GM18951 (cell line): ENCODE measurements around the gene SIRT5.

ENCODE experiments used
- POLR2A ChIP-seq: IDR thresholded peaks from 4 replicates; pipeline ENCODE4 v1.6.1; 2011; ENCODE audit warnings: mild to moderate bottlenecking; ENCODE audit not compliant: insufficient read length, insufficient read depth; ENCODE audit errors: extremely low read depth
- in situ Hi-C: fragments of 300-500 bp; cut with MboI; formaldehyde crosslinking; loops from one replicate; pipeline ENCODE4 v1.12.0; 2022; ENCODE audit warnings: low sequenced_read_pairs, mixed read lengths, inconsistent platforms; ENCODE audit not compliant: unreplicated experiment

Gene SIRT5

DNA sequence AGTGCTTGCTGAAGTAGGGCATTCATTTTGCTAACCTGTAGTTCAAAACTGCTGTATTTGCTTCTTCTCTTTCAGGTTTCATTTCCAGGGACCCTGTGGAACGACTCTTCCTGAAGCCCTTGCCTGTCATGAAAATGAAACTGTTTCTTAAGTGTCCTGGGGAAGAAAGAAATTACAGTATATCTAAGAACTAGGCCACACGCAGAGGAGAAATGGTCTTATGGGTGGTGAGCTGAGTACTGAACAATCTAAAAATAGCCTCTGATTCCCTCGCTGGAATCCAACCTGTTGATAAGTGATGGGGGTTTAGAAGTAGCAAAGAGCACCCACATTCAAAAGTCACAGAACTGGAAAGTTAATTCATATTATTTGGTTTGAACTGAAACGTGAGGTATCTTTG is 37.3 kb downstream of the SIRT5 start:
- in situ Hi-C loops, result no loop called here
- no peak for TF ChIP-seq POLR2A

DNA sequence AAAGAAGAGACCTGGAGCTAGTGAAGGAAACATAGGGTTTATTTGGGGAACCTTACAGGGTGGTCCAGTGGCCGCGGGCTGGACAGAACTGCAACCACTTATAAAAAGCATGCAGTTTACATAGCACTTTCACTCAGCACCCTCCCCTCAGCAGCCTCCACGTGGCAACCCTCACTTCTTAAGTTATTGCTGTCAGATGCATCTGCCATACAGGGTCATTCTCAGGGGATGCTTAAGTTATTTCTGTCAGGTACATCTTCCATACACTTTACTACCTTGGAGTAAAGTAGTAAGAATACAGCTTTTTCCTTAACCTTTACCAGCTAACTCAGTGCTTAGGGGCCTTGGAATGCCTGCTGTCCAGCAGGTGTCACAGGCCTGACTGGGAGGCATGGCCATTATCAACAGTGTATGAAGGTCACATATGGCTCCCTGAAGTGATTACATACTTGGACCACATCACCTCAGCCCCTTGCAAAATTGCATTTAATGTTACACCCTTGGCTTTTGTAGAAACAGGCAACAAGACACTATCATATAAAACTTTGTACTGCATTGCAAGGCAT is 38.7 kb downstream of the SIRT5 start:
- in situ Hi-C loops, result no loop called here
- TF ChIP-seq POLR2A, result no peak

DNA sequence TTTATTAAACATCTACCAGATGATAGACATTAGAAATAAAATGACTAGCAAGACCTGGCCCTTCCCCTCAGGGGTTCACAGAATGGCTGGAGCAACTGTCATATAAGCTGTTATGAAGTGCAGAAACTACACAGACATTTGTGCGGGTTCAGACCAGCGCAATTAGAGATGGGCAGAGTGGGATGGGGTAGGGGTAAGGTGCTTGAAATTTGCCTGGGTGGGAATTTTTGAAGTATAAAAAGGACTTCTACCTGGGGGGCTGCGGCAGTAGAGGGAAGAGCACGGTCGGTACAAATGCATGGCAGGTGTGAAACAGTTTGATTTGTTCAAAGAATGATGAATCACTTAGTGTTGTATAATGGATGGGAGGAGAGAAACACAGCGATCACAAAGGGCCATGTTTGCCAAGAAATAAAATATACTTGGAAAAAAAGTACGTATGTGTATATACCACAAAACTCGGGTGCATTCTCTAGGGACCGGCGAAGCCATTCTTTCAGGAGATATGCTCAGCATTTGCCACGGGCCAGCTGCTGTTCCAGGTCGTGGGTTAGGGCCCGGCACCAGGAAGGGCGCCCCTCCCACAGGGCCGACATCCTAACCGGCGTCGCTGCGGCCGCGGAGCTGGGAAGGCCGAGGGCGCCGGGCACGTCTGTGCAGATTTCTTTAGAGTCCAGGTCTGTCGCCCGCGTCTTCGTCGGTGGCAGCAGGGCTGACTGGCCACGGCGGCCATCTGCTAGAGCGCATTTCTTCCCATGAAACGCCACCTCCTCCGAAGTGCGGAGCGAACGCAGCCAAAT is 39.9 kb downstream of the SIRT5 start:
- in situ Hi-C loops, result no loop called here
- no peak for TF ChIP-seq POLR2A

DNA sequence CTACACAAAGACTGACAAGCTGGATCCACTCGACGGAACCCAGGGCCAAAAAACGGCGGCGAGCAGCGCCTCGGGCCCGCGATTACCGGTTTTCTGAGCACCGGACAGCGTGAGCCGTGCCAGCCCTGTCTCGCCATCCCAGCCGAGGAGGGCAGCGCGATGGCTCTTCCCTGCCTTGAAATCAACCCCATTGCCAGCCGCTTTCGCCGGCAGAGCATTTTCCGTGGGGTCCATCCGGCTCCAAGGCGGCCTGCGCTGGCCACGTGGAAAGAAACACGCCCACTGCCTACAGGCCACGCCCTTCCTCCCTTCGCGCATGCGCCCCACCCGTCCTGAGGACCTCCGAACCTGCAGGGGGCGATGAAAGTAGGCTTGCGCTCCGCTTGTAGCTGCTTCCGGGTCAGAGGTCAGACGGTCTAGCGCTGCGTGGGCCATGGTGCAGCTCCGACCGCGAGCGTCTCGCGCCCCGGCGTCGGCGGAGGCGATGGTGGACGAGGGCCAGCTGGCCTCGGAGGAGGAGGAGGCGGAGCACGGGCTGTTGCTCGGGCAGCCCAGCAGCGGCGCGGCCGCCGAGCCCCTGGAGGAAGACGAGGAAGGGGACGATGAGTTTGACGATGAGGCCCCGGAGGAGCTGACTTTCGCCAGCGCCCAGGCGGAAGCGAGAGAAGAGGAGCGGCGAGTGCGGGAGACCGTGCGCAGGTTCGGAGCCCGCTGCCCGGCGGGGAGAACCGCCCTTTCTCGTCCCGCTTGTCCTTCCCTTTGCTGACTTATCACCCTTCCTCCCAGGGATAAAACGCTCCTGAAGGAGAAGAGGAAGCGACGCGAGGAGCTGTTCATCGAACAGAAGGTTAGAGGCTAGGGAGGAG is 40.8 kb downstream of the SIRT5 start, which contains the start of gene NOL7:
Gene NOL7 (plus strand): TSS at position 410 of the 866 bp plus-strand sequence. CDS start 24 bp downstream, at position 434.
- in situ Hi-C loops, result no loop called here

DNA sequence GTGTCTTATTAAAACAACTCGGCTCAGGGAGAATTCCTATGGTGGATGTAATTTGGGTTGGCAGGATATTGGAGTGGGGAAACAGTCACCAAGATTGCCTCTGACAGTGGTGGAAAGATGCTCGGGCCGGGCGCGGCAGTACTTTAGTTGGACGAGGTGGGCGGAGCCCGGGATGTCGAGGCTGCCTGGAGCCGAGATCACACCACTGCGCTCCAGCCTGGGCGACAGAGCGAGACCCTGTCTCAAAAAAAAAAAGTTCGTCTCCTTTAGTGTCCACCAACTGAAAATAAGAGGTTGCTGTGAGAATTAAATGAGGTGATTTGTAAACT is 41.4 kb downstream of the SIRT5 start:
- no peak for TF ChIP-seq POLR2A
- in situ Hi-C loops, result no loop called here

More for the DNA sequence above, 40.8 kb downstream of the SIRT5 start, which contains the start of gene NOL7:
- peak; percentile 96 for TF ChIP-seq POLR2A

DNA sequence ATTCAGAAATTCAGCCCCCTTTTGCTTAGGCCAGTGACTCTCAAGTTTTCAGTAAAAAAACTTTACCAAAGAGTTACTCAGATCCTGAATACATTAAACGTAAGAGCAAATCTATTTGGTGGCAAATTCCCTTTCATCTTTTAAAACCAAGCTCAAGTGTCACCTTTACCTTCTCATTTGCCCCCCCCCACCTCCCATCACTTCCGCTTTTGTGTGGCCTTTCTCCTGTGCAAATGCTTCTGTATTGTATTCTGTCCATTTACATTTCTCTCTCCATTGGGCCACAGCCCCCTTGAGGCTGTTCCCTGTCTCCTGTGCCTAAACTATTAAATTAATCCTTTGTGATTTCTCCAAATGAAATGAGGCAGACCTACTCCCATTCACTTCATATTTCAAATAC is 42.7 kb downstream of the SIRT5 start:
- TF ChIP-seq POLR2A, result no peak
- in situ Hi-C loops, result no loop called here

DNA sequence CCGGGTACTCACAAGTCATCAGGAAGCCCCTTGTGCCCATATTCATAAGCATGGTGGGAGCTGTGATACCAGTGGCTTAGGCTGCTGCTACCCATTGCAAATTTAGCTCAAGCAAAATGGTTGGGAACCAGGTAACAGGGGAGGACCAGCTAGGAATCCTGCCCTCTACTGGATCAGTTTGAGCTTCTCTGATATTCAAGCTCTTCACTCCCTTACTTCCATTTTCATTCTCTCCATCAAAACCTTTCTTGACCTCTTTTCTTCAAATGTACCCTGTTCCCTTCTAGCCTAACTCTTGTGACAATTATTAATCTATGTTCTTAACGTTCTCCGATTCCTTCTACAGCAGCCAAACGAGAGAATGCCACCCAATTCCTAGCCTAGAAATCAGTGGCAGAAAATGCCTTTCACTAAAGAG is 50.5 kb downstream of the SIRT5 start:
- TF ChIP-seq POLR2A, result no peak
- in situ Hi-C loops, result no loop called here

DNA sequence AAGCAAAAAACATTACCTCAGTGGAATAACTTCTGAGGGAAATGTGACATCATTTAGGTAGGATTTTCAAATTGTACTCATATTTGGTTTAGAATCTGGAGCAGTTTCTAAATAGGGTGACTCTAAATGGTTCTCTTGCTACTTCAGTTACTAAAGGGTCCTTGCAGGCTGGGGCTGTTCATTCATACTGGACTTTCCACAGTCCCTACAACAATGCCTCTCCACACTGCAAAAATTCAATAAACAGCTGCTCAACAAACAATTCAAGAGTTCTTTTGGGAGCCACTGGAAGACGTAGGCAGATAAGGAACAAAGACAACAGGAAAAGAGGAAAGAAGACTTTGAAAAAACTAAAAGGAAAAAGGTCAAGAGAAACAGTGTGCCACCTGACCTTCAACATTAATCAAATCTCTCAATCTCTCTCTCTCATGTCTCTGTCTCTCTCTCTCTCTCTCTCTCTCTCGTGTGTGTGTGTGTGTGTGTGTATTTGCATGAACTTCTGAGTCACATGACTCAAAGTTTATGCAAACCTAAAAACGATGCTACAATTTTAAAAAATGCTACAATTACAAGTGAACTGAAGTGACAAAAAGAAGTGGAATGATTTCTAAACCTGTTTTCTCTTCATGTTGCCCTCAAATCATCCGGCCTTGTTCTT is 55.2 kb downstream of the SIRT5 start:
- TF ChIP-seq POLR2A, result no peak
- in situ Hi-C loops, result no loop called here

DNA sequence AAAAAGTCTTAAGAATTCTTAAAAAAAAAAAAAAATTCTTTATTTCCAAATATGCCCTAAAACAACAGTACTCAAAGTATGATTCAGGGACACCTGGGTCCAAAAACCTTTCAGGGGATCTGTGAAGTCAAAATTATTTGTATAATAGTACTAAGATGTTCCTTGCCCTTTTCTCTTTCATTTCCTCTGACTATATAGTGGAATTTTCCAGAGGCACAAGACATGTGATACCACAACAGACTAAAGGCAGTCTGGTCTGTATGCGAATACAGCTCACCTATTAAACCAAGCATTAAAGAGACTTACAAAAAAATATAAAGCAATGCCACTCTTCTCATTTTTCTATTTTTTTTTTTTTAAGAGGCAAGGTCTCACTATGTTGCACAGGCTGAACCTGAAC is 56.1 kb downstream of the SIRT5 start:
- TF ChIP-seq POLR2A, result no peak
- in situ Hi-C loops, result no loop called here

DNA sequence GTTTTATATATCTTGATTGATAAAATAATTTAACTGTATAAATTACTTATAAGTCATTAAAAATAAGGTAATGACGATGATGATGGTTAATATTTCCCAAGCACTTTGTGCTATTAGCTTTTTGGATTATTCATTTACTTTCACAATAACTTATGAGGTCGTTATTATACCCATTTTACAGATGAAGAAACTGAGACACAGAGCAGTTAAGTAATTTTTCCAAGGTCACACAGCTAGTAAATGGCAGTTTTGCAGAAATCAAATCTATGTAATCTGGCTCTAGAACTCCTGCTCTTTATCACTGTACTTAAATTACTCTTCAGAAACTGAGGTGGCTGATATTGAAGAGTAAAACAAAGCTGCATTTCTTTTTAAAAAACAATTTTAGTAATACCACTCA is 58.9 kb downstream of the SIRT5 start:
- in situ Hi-C loops, result no loop called here
- TF ChIP-seq POLR2A, result no peak

DNA sequence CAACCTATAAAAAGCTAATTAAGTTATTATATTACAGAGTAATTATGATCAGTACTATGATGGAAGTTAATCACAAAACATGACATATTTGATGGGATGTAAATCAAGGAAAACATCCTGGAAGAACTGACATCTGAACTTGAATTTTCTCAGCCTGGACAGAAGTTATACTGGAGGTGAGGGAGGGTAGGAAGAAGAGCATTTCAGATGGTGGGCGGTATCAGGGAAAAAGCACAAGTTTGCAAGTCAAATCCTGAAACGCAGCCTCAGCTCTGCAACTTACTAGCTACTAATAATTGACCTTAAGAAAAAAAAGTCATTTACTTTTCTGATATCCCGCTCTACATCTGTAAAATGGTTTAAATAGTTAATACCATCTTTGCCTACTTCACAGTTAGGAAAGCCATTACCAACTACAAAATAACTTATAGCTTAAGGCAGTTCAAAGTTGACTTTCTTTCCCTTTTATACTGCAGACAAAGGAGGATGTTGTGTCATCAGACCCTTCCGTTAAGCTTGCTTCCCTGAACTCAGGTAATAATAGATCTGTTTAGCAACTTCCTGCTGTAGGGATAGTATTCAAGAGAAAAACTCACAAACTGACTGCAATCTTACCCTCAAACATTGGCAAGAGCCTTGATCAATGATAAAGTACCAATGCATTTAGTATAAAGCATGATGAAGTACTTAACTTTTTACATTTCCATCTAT is 61.7 kb downstream of the SIRT5 start:
- TF ChIP-seq POLR2A, result no peak
- in situ Hi-C loops, result no loop called here

DNA sequence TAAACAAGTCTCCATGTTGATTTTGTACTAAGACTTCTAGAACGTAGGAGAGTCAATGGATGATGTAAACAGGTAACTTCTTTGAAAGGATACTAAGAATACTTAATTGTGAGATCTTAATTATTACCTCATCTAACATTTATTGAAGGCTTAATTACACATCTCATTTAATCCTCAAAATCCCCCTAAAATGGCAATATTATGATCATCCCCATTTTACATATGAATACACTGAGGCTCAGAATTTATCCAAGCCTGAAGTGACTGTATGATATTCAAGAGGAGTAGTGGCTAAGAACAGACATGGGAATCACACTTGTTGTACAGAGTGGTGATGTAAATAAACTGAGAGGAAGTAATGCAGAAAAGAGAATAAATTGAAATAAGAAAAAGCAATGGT is 63.6 kb downstream of the SIRT5 start:
- in situ Hi-C loops, result no loop called here
- TF ChIP-seq POLR2A, result no peak
